HT-29 (cell line): Measurements from ENCODE around the gene RCAN1. TPM values are rescaled to one million over a fixed set of nuclear protein-coding genes. Genes with fewer than 3 reads are reported as not detected.
"Not testable (repeated sequence)": the region's sequence is repeated elsewhere in the genome, so short reads cannot be mapped to it uniquely, and the experiment has no call there.

ENCODE experiments used
- DNase-seq: peaks from one replicate; pipeline ENCODE4 v3.0.0-alpha.2; 2015; ENCODE audit warnings: low spot score
- total RNA-seq: library from RNA; depleted of rRNA; stranded (reverse); fragments of >200 nt; shearing (Covaris generic); gene quantifications from 2 replicates; pipeline ENCODE4 v1.2.3, GENCODE V29; 2014

RCAN1 gene
- total RNA-seq, 1 experiment from 2014 or later, result 8.3 TPM

DNA sequence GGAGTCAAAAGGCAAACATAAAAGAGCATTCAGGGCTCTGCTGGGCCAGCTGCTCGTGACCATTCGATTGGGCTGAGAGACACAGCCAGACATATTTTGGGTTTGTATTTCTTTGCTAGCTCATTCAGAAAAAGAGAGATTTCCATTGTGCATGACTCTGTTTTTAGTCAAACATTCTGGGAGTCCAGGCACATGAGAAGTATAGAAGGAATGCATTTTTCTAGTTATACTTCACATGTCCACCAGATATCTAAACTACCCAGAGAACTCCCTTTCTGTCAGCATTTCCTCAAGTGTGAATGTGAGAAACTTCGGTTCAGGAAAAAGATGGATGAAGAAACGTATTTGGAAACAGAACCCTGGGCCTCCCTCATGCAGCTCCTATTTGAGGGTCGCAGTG is 96.6 kb downstream of the RCAN1 start:
- DNase-seq, result no peak

- peak; percentile 32 for DNase-seq
Observed at GRCh38 chr21:34517491-34518245, 97.2 kb downstream of the RCAN1 start.

DNA sequence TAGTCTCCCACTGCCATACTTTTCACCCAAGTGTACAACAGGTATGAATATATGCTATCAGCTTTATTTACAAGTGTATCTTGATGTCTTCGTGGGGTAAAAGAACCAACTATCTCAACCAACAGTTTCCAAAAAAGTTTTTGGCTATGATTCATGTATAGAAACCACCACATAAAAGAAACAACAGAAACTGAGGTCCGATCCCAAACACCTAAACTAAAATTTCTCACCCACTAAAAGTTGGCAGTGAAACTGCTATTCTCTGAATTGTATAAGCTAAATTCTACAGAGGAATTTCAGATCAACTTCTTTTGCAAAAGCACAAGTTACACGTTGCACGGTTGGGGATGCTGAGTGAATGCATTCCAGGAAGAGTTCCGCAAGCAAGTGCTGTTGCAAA is 97.9 kb downstream of the RCAN1 start:
- DNase-seq, result no peak

DNA sequence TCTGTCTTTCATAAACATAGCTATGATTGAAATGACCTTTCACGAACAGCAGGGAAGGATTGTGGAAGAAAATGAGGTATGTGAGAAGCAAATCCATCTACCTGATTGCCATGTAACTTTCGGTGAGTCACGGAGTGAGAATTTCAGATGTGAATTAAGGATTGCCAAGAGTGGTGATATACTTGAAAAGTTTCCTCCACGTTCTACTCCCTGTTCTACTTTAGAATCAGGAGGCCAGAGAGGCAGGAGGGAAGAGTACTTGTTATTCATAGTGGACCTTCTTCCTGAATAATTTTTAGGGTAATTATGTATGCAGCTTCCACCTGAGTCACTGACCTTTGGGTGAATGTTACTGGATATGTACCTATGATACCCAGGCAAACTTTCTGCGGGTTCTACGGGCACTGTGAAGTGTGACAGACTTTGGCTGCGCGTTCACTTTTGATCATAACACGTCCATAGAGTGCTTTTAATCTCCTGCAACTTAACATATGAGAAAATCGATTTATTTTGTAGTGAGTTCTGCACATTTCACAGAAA is 100.3 kb downstream of the RCAN1 start:
- no peak for DNase-seq

DNA sequence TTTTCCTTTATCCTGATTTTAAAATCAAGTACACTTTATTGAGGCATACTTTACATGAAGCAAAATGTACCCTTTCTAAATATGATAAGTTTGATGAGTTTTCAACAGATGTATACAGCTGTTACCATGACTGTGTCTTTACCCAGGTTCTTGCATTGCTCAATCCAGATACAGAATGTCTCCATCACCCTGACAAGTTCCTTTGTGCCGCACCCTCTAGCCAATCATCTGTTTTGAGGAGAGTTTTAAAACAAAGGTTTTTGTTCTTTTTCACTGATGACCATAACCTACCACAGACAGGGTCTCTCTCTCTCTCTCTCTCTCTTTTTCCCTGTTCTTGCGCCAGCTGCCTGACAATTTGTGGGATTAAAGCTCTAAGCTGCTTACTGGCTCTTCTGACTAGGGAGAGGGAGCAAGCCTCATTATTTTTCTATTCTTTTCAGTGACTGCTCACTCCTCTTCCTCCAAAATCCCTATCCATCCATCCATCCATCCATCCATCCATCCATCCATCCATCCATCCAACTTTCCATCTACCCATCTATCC is 101.7 kb downstream of the RCAN1 start:
- DNase-seq, result no peak

DNA sequence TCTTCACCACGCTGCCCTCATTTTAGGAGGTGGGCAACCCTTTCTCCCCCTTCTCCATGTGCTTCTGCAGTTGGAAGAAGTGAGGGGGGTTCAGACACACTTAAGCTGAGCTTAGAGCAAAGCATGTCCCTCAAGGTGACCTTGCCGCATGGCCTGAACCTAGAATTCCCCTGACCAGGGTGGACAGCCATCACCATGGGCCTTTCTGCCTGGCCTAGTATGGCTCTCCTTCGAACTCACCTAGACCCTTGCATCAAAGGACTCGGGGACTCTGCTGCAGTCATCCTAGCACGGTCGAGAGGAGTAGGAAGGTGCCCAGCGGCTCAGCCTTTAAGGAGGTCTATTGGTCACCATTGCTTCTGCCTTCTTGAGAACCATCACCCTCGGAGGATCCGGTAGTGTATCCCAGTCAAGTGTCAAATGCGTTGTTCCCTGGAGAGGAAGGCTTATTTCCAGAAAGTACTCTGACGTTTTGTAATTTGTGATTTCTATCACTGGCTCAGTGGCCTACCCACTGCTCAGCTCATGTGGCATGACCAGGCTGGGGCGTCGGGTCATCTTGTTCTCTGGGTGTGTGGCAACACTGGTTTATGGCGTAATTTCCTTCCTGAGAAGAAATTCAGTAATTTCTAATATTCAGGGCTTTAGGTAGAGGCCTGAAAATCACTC is 103.0 kb downstream of the RCAN1 start, which contains the start of gene KCNE1:
Gene KCNE1, minus strand, starts transcription at position 424 of the 669 bp plus-strand sequence. CDS start 62,576 bp downstream, outside the sequence.
- no peak for DNase-seq

DNA sequence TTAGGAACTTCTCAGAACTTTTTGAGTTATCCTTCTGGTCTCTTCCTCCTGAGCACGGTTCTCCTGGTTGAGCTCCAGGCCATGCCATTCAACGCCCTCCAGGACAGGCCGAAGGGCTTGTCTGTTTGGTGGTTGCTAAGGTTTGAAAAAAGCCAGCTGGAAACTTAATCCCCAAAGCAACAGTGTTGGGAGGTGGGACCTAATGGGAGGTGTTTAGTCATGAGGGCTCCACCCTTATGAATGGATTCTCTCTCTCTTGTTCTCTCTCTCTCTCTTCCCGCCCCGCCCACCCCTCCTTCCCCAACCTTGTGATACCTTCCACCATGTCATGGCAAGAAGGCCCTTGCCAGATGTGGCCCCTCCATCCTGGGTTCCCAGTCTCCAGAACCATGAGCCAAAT is 103.7 kb downstream of the RCAN1 start:
- DNase-seq, result no peak

DNA sequence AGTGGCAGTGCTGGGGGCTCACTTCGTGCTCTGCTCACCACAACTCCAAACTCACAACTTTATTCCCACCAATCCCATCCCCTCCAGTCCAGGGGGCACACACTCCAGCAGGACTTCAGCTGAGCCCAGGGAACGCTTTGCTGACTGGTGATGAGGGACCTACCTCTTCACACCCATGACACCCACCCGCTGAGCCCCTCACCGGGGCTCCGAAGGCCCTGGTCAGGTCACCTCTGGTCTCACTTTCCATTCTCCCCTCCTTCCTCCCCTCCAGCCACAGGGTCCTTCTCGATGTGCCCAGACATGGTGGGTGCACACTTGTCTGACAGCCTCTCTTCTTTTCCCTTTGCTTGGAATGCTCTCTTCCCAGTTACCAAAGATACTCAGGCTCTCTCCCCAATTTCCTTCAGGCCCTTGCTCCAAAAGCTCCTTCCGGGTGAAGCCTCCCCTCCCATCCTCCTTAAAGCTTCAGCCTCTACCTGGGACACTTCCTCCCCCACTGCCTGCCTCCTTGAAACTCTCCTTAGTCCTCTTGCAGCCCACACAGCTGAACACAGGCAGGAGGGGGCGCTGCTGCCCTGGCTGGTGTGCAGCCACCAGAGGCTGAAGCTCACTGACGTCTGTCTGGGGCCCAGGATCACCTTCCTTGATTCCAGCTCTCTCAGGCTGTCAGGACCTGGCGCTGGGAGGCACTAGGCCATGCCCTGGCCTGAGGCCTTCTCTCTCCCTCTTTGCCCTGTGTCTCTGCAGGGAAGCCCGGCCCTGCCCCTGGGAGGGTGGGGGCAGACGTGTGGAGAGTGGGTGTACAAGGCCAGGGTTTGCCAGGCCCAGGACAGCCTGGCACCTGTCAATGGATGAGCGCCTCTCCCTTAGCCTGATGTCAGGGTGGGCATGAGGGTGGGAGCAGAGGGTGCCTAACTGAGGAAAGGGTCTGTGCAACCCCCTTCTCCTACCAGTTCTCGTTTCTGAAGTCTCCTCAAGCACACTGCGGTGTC is 104.5 kb downstream of the RCAN1 start:
- DNase-seq, result peak; percentile 70

DNA sequence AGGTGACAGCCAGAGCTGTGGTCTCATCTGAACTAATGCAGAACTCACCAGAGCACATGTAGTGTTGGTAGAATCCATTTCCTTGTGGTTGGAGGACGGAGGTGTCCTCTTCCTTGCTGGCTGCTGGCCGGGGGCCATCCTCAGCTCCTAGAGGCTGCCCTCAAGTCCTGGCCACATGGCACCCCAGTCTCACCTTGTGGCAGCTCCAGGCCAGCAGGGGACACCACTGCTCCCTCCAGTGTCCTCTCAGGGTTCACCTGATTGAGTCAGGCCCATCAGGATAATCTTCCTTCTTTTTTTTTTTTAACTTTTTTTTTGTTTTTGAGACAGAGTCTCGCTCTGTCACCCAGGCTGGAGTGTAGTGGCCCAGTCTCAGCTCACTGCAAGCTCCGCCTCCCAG is 105.8 kb downstream of the RCAN1 start:
- no peak for DNase-seq

GRCh38 chr21:34504595-34504994 is 110.3 kb downstream of the RCAN1 start:
- DNase-seq, result no peak

GRCh38 chr21:34502480-34503106 is 112.3 kb downstream of the RCAN1 start:
- DNase-seq, result no peak

- no peak for DNase-seq
Observed at GRCh38 chr21:34501716-34502115, 113.2 kb downstream of the RCAN1 start.

DNA sequence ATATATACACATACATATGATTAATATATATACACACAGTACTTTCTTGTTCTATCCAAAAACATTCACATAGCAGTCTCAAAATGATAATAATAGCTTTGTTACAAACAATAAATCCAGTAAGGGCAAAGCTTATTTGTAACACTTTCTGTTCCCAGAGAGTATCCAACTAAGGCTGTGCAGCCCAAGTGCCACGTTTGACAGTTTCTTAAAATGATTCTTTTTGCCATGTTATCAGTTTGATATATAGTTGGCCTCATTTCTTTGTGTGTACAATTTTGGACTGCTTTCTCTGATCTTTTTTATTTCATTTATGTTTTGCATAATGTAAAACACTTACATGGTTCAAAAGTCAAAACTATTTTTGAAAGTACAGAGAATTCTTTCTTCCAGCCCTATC is 114.7 kb downstream of the RCAN1 start:
- DNase-seq, result no peak

DNA sequence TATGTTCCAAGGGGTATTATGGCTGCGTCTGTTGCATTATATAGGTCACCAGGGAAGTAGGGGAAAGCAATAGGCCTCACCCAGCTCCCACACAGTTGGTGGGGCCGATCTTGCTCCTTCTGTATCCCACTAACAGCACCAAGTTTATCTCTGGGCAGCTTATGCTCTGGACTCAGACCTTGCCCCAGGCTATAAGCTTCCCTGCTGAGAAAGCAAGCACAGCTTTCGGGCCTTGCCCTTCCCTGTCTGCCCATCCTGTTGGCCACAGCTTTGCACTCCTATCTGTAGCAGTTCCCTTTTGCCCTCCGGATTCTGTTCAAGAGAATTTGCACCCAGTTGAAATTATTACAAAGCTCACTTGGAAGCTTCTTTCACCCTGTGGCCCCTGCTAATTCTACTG is 115.8 kb downstream of the RCAN1 start:
- DNase-seq, result no peak

GRCh38 chr21:34498623-34499022 is 116.3 kb downstream of the RCAN1 start:
- DNase-seq, result no peak

- DNase-seq, result not testable (repeated sequence)
Observed at GRCh38 chr21:34483854-34484253, 131.1 kb downstream of the RCAN1 start.

DNA sequence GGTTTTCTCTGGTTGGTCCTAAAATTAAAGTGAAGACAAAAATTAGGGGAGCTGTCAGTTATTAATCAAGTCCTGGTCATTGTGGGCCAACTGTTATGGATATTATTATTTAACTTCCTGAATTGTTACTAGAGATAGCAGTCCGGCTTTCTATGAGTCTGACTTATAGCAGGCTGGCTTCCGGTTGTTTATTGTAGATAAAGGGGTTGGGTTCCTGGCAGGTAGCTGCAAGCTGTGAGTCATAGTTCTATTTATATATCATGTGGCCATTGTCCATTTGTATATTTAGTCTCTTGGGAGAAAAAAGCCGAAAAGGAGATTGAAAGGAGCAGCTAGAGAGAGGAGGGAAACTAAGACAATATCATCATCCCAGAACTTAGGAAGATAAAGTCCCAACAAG is 131.5 kb downstream of the RCAN1 start:
- not testable (repeated sequence) for DNase-seq

DNA sequence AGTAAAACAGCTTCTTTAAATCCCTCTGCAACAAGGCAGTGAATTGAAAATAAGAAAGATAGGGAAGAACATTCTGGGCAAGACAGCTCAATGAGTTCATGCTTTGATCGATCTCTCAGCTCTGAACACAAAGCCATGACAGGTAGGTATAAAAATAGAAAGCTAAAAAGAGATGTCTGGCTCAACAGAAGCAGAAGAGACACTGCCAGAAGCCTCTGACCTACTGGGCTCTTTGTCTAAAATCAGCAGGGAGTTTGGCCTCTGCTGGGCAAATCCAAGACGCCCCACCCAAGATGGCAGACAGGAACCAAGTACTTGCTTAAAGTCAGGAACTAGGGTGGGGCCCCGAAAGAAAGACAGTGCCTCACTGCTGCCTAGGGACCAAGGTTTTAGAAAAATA is 147.6 kb downstream of the RCAN1 start:
- DNase-seq, result not testable (repeated sequence)
